IMR-90 (cell line): ENCODE measurements around the gene HYAL2. TPM values are rescaled to one million over a fixed set of nuclear protein-coding genes. Genes with fewer than 3 reads are reported as not detected.
A peak's percentile ranks its signal among the peaks of the same experiment; 100 is the strongest.

Experiments
- ATAC-seq: fragments of 200-7000 bp; cut with Tn5 transposase; 2 replicates; pipeline ENCODE4 v1.9.1; 2020; ENCODE audit warnings: low read depth, mild to moderate bottlenecking, moderate library complexity
- BruUV-seq: library from RNA; stranded (reverse); fragments of 400-500 nt; replicated peaks from 2 replicates; lab custom pipeline; 2021; lab: Mats Ljungman, UMichigan
- CTCF ChIA-PET: fragments of 300-600 bp; formaldehyde crosslinking; extraction: SDS; loops from one replicate; lab custom pipeline; 2021; ENCODE audit warnings: antibody characterized with exemption; lab: Yijun Ruan, JAX
- POLR2A ChIA-PET: fragments of 300-600 bp; sonication (Branson Sonifier 250); formaldehyde crosslinking; loops from one replicate; lab custom pipeline; 2022; ENCODE audit warnings: antibody characterized with exemption; ENCODE audit not compliant: unreplicated experiment; lab: Charles Lee
- DNase-seq: peaks from one replicate; pipeline ENCODE4 v3.0.0; 2013
- H2AFZ ChIP-seq: replicated peaks from 2 replicates; pipeline ENCODE3; 2013; ENCODE audit warnings: low read length, mild to moderate bottlenecking; ENCODE audit not compliant: poor library complexity
- H2AK5ac ChIP-seq: 2 replicates; pipeline ENCODE4 v1.6.1; 2013; ENCODE audit warnings: low read depth, low read length, inconsistent platforms
- H2AK9ac ChIP-seq: replicated peaks from 2 replicates; pipeline ENCODE3; 2013; ENCODE audit warnings: mild to moderate bottlenecking, low read depth, low read length, moderate library complexity; ENCODE audit not compliant: poor library complexity
- H2BK120ac ChIP-seq: 2 replicates; pipeline ENCODE4 v1.6.1; 2013; ENCODE audit warnings: low read depth, low read length, inconsistent platforms
- H2BK15ac ChIP-seq: 3 replicates; pipeline ENCODE4 v1.6.1; 2013; ENCODE audit warnings: low read depth, low read length, inconsistent platforms
- H2BK20ac ChIP-seq: 2 replicates; pipeline ENCODE4 v1.6.1; 2013; ENCODE audit warnings: low read depth, mild to moderate bottlenecking, inconsistent platforms, low read length, moderate library complexity
- H2BK5ac ChIP-seq: 2 replicates; pipeline ENCODE4 v1.6.1; 2013; ENCODE audit warnings: mild to moderate bottlenecking, low read depth, low read length, inconsistent platforms; ENCODE audit not compliant: poor library complexity, severe bottlenecking
- H3K14ac ChIP-seq: replicated peaks from 2 replicates; pipeline ENCODE4 v1.6.1; 2013; ENCODE audit warnings: low read depth, low read length, inconsistent platforms
- H3K18ac ChIP-seq: 2 replicates; pipeline ENCODE4 v1.6.1; 2013; ENCODE audit warnings: low read depth, low read length, control low read depth
- H3K23ac ChIP-seq: 2 replicates; pipeline ENCODE4 v1.6.1; 2013; ENCODE audit warnings: low read depth, low read length, inconsistent platforms
- H3K27ac ChIP-seq: 2 replicates; pipeline ENCODE4 v1.5.1; 2013; ENCODE audit warnings: mild to moderate bottlenecking, control low read depth, low read length; ENCODE audit not compliant: insufficient read depth
- H3K27me3 ChIP-seq: 2 replicates; pipeline ENCODE4 v1.6.1; 2013; ENCODE audit warnings: low read length; ENCODE audit not compliant: control insufficient read depth, insufficient read depth
- H3K36me3 ChIP-seq: 2 replicates; pipeline ENCODE4 v1.6.1; 2013; ENCODE audit warnings: low read length, mixed read lengths; ENCODE audit not compliant: control insufficient read depth, insufficient read depth
- H3K4ac ChIP-seq: 2 replicates; pipeline ENCODE4 v1.6.1; 2013; ENCODE audit warnings: low read depth, low read length, inconsistent platforms
- H3K4me1 ChIP-seq: 2 replicates; pipeline ENCODE4 v1.6.1; 2013; ENCODE audit warnings: low read length, mixed read lengths; ENCODE audit not compliant: control insufficient read depth, insufficient read depth
- H3K4me2 ChIP-seq: 2 replicates; pipeline ENCODE4 v1.6.1; 2013; ENCODE audit warnings: low read depth, mild to moderate bottlenecking, control low read depth, low read length, moderate library complexity
- H3K4me3 ChIP-seq: 2 replicates; pipeline ENCODE4 v1.5.1; 2013; ENCODE audit warnings: low read depth, mild to moderate bottlenecking, control low read depth, low read length, moderate library complexity; ENCODE audit not compliant: insufficient read depth
- H3K56ac ChIP-seq: 2 replicates; pipeline ENCODE4 v1.6.1; 2013; ENCODE audit warnings: low read length, inconsistent platforms; ENCODE audit not compliant: insufficient read depth; ENCODE audit errors: extremely low read depth
- H3K79me1 ChIP-seq, 2 experiments: 2 replicates each; pipeline ENCODE4 v1.6.1; 2013; ENCODE audit warnings: low read length in 2 of 2, inconsistent platforms in 1 of 2, low read depth in 1 of 2
- H3K9ac ChIP-seq: 2 replicates; pipeline ENCODE4 v1.6.1; 2013; ENCODE audit warnings: low read depth, low read length, control low read depth
- H3K9me1 ChIP-seq: 2 replicates; pipeline ENCODE4 v1.6.1; 2013; ENCODE audit warnings: low read length, inconsistent platforms; ENCODE audit not compliant: insufficient read depth
- H3K9me3 ChIP-seq: 2 replicates; pipeline ENCODE4 v1.6.1; 2013; ENCODE audit warnings: low read length; ENCODE audit not compliant: control insufficient read depth, insufficient read depth
- H4K20me1 ChIP-seq: 2 replicates; pipeline ENCODE4 v1.6.1; 2013; ENCODE audit warnings: low read length, inconsistent platforms; ENCODE audit not compliant: insufficient read depth
- H4K5ac ChIP-seq: 2 replicates; pipeline ENCODE4 v1.6.1; 2013; ENCODE audit warnings: mild to moderate bottlenecking, low read depth, low read length, control low read depth
- H4K8ac ChIP-seq, 2 experiments: 2 replicates each; pipeline ENCODE4 v1.6.1; 2013; ENCODE audit warnings: low read depth in 2 of 2, low read length in 2 of 2, control low read depth in 1 of 2, inconsistent platforms in 1 of 2
- H4K91ac ChIP-seq: 2 replicates; pipeline ENCODE4 v1.6.1; 2013; ENCODE audit warnings: low read depth, low read length, inconsistent platforms; ENCODE audit not compliant: insufficient read depth
- BHLHE40 ChIP-seq: fragments of 150-350 bp; IDR thresholded peaks from 2 replicates; pipeline ENCODE4 v1.6.1; 2016; ENCODE audit warnings: mild to moderate bottlenecking, low read depth, low read length
- CHD1 ChIP-seq: IDR thresholded peaks from 2 replicates; pipeline ENCODE4 v1.6.1; 2012; ENCODE audit warnings: low read depth, low read length, improper control_type of control experiment
- whole genome bisulfite sequencing, 2 experiments: methylation state at CpG; one replicate each; pipeline versions ENCODE4 v1.1.5 to v1.1.7; 2013; ENCODE audit warnings: missing lambda C conversion rate in 2 of 2; ENCODE audit not compliant: insufficient read length in 1 of 2; ENCODE audit errors: extremely low coverage in 2 of 2; 5-methylcytosine and 5-hydroxymethylcytosine counted together
- dilution Hi-C: fragments of 300-500 bp; cut with HindIII; formaldehyde crosslinking; loops from one replicate; pipeline ENCODE4 v1.14.3; 2018; ENCODE audit warnings: low sequenced_read_pairs; ENCODE audit not compliant: unreplicated experiment
- in situ Hi-C: fragments of 300-500 bp; cut with MboI; formaldehyde crosslinking; loops from 3 replicates; pipeline ENCODE4 v1.14.3; 2019; ENCODE audit warnings: low sequenced_read_pairs, inconsistent platforms, mixed read lengths
- intact Hi-C: fragments of 100-400 bp; cut with micrococcal nuclease; formaldehyde crosslinking; loops from 2 replicates; pipeline ENCODE4 v1.10.0; 2022
- polyA plus RNA-seq, 3 experiments: library from polyadenylated mRNA; depleted of rRNA; stranded (reverse); fragments of >200 nt; gene quantifications; 2 replicates each; pipeline ENCODE4 v1.2.3, GENCODE V29; 2012; ENCODE audit warnings: low replicate concordance in 1 of 3
- total RNA-seq: library from RNA; depleted of rRNA; stranded (reverse); fragments of >200 nt; gene quantifications from 2 replicates; pipeline ENCODE4 v1.2.3, GENCODE V29; 2012

Gene HYAL2
- total and polyA plus RNA-seq, 2 of the 4 experiments (the other 2 are of a cell fraction): 56.8 to 104 TPM

DNA sequence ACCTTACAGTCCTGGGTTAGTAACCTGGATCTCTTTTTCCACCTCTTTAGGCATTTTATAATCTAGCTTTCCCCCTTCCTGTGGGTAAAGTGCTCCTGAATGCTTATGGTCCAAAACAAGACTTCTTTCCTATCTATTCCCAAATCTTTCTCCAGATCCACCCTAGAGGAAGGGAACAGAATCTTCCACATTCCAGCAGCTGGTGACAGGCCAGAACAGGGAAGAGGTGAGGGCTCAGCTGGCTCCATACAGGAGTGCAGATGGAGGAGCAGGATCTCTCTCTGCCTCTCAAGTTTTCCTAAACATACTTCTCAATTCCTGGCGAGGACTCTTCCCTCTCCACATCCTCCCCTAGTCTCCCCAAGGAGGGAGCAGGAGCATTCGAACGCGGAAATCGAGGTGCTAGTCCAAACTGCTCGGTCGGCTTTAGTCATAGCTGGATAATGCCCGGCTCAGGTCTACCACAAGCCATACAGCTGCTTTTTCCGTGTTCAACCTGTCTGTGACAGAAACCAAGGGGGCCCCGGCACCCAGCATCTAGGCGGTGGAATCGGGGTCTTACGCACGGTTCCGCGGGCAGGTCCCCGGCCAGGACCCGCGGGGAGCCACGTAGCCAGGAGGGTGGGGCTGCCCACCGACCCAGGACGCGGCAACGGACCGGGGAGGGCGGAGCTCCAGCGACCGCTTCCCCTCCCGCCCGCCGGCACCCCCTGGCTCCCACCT lies 14.1 kb upstream of the HYAL2 start:
- Histone ChIP-seq H4K20me1 (peaks cover 46% of the 10 kb centered on the region), H3K27ac (peak overlapping the region; percentile 84), H2AK5ac (peak overlapping the region; percentile 96), H3K36me3 (peaks cover 10% of the 10 kb centered on the region), H2BK20ac (no peak overlapping the region), H2AK9ac (peak overlapping the region; percentile 99), H4K8ac (peak overlapping the region; percentile 92 to 96), H3K4me2 (peak overlapping the region; percentile 92), H2AFZ (peak overlapping the region; percentile 94), H3K27me3 (no peaks in the 10 kb centered on the region), H2BK5ac (peak overlapping the region; percentile 81), H3K9ac (peak overlapping the region; percentile 91), H2BK120ac (peak overlapping the region; percentile 10; the same call in 1 of the 2 replicates), H3K14ac (peak overlapping the region; percentile 96), H4K5ac (peak overlapping the region; percentile 26; the same call in 1 of the 2 replicates), H3K4me1 (peaks cover 32% of the 10 kb centered on the region), H3K18ac (peak overlapping the region; percentile 8), H2BK15ac (0 out of 3 replicates have a peak overlapping the region, but pooled peaks have one; percentile 47), H4K91ac (peak overlapping the region; percentile 96), H3K56ac (peak overlapping the region; percentile 94), H3K4me3 (peak overlapping the region; percentile 73), H3K4ac (peak overlapping the region; percentile 90), H3K79me1 (peaks cover 22 to 67% of the 10 kb centered on the region in 2 experiments; a peak in 3 of 4 replicates), H3K9me1 (peaks cover 26% of the 10 kb centered on the region), H3K9me3 (no peaks in the 10 kb centered on the region), H3K23ac (peak overlapping the region; percentile 84)
- in situ Hi-C loops: loop anchor here (25.0 kb wide), 3 partner anchors 1051 to 1826 kb away; partner anchors contain the start of genes ABHD14B, GPR62, MANF and PCBP4
- CTCF ChIA-PET: interaction anchor here (0.8 to 1.2 kb wide), 2 partner anchors 9 to 13 kb away, joined by 4 read pairs; partner anchors contain the start of gene TUSC2
- ATAC-seq: peak; percentile 28
- intact Hi-C loops: no loop called here
- POLR2A ChIA-PET: interaction anchor here (0.7 to 1.4 kb wide), 4 partner anchors 9 to 44 kb away, joined by 3 to 6 read pairs (median 4); partner anchors contain the start of genes IFRD2 and TUSC2
- TSS peak; percentile 22 for BruUV-seq
- dilution Hi-C loops: no loop called here
- TF ChIP-seq CHD1: no peak
- no peak for TF ChIP-seq BHLHE40
- WGBS, 2 experiments: 0% methylated on average over 27 of the region's 31 CpGs; no CpG with 5 or more reads in 1 of the 2 experiments
- peak; percentile 28 for DNase-seq
